HUES64 (cell line): ENCODE data around the gene HNRNPA3.
"Not testable (repeated sequence)": the region's sequence is repeated elsewhere in the genome, so short reads cannot be mapped to it uniquely, and the experiment has no call there.

ENCODE experiments used
- H3K27ac ChIP-seq: 2 replicates; pipeline ENCODE4 v1.7.0; 2013; ENCODE audit warnings: low read depth, low read length, inconsistent platforms
- H3K27me3 ChIP-seq: 2 replicates; pipeline ENCODE4 v1.6.1; 2013; ENCODE audit warnings: mild to moderate bottlenecking, low read length; ENCODE audit not compliant: insufficient read depth
- H3K36me3 ChIP-seq: 2 replicates; pipeline ENCODE4 v1.6.1; 2013; ENCODE audit warnings: mild to moderate bottlenecking, low read length; ENCODE audit not compliant: insufficient read depth
- H3K4me1 ChIP-seq: 2 replicates; pipeline ENCODE4 v1.6.1; 2013; ENCODE audit warnings: mild to moderate bottlenecking, low read length, moderate library complexity; ENCODE audit not compliant: insufficient read depth
- H3K4me3 ChIP-seq: 2 replicates; pipeline ENCODE4 v1.5.1; 2013; ENCODE audit warnings: mild to moderate bottlenecking, low read length, moderate library complexity
- H3K9ac ChIP-seq: 2 replicates; pipeline ENCODE4 v1.6.1; 2013; ENCODE audit warnings: mild to moderate bottlenecking, low read depth, low read length
- H3K9me3 ChIP-seq: 2 replicates; pipeline ENCODE4 v1.6.1; 2013; ENCODE audit warnings: low read depth, low read length; ENCODE audit not compliant: insufficient read depth
- WGBS: fragments of 150-250, 120-280 bp; methylation state at CpG from one replicate; pipeline ENCODE4 v1.1.7; 2013; ENCODE audit warnings: missing lambda C conversion rate; 5-methylcytosine and 5-hydroxymethylcytosine counted together

HNRNPA3 gene

GRCh38 chr2:177266955-177267354 lies 54.4 kb downstream of the HNRNPA3 start:
- not testable (repeated sequence) for H3K4me3 ChIP-seq, H3K36me3 ChIP-seq, H3K9ac ChIP-seq, H3K9me3 ChIP-seq, H3K27ac ChIP-seq, H3K27me3 ChIP-seq
- WGBS: 95% methylated on average over 8 of the region's 8 CpGs
- peaks cover 26% of the 10 kb centered on the region for H3K4me1 ChIP-seq

- no peak overlapping the region for H3K27ac ChIP-seq
- WGBS: 92% methylated on average over 6 of the region's 8 CpGs
- no peak overlapping the region for H3K4me3 ChIP-seq
- H3K27me3 ChIP-seq: no peaks in the 10 kb centered on the region
- H3K4me1 ChIP-seq: peaks cover 26% of the 10 kb centered on the region
- no peaks in the 10 kb centered on the region for H3K36me3 ChIP-seq
- H3K9ac ChIP-seq: no peak overlapping the region
- H3K9me3 ChIP-seq: no peaks in the 10 kb centered on the region
Measured at GRCh38 chr2:177268187-177268871, 55.7 kb downstream of the HNRNPA3 start.

GRCh38 chr2:177268901-177269300 lies 56.3 kb downstream of the HNRNPA3 start:
- peaks cover 27% of the 10 kb centered on the region for H3K4me1 ChIP-seq
- 94% methylated on average over 4 of the region's 7 CpGs for WGBS

GRCh38 chr2:177270531-177270930 lies 57.9 kb downstream of the HNRNPA3 start:
- Histone ChIP-seq H3K4me1 (peaks cover 23% of the 10 kb centered on the region), H3K36me3 (no peaks in the 10 kb centered on the region), H3K4me3 (no peak overlapping the region), H3K9me3 (no peaks in the 10 kb centered on the region), H3K27ac (no peak overlapping the region), H3K27me3 (no peaks in the 10 kb centered on the region), H3K9ac (no peak overlapping the region)
- 95% methylated on average over 4 of the region's 4 CpGs for WGBS

More at GRCh38 chr2:177268901-177269300, 56.3 kb downstream of the HNRNPA3 start:
- no peak overlapping the region for H3K9ac ChIP-seq
- no peaks in the 10 kb centered on the region for H3K9me3 ChIP-seq
- H3K4me3 ChIP-seq: no peak overlapping the region
- no peaks in the 10 kb centered on the region for H3K27me3 ChIP-seq
- no peak overlapping the region for H3K27ac ChIP-seq
- H3K36me3 ChIP-seq: no peaks in the 10 kb centered on the region

GRCh38 chr2:177271981-177272666 lies 59.5 kb downstream of the HNRNPA3 start:
- Histone ChIP-seq H3K9ac (no peak overlapping the region), H3K4me1 (peaks cover 12% of the 10 kb centered on the region), H3K27ac (no peak overlapping the region)

GRCh38 chr2:177272765-177273164 lies 60.2 kb downstream of the HNRNPA3 start:
- no peaks in the 10 kb centered on the region for H3K36me3 ChIP-seq
- 49% methylated on average over 2 of the region's 2 CpGs for WGBS
- no peak overlapping the region for H3K4me3 ChIP-seq
- H3K27ac ChIP-seq: peak overlapping the region; percentile 33; the same call in 1 of the 2 replicates
- no peak overlapping the region for H3K9ac ChIP-seq
- no peaks in the 10 kb centered on the region for H3K9me3 ChIP-seq
- no peaks in the 10 kb centered on the region for H3K27me3 ChIP-seq
- peaks cover 12% of the 10 kb centered on the region for H3K4me1 ChIP-seq

More at GRCh38 chr2:177271981-177272666, 59.5 kb downstream of the HNRNPA3 start:
- WGBS: no CpG with 5 or more reads among the region's 1 CpG
- Histone ChIP-seq H3K27me3 (no peaks in the 10 kb centered on the region), H3K4me3 (no peak overlapping the region), H3K36me3 (no peaks in the 10 kb centered on the region), H3K9me3 (no peaks in the 10 kb centered on the region)

- WGBS: 93% methylated on average over 3 of the region's 3 CpGs
- Histone ChIP-seq H3K9ac (no peak overlapping the region), H3K27ac (no peak overlapping the region), H3K4me1 (peaks cover 12% of the 10 kb centered on the region), H3K27me3 (no peaks in the 10 kb centered on the region), H3K36me3 (no peaks in the 10 kb centered on the region), H3K9me3 (no peaks in the 10 kb centered on the region), H3K4me3 (no peak overlapping the region)
Measured at GRCh38 chr2:177273408-177273807, 60.8 kb downstream of the HNRNPA3 start.
